HPDE6-E6E7 (cell line): ENCODE results near the gene MYL5.
"Not testable (repeated sequence)": the region's sequence is repeated elsewhere in the genome, so short reads cannot be mapped to it uniquely, and the experiment has no call there.

Experiments
- DNase-seq: peaks from one replicate; pipeline ENCODE4 v3.0.0; 2011; ENCODE audit warnings: missing footprints; ENCODE audit errors: extremely low spot score

Gene MYL5

DNA sequence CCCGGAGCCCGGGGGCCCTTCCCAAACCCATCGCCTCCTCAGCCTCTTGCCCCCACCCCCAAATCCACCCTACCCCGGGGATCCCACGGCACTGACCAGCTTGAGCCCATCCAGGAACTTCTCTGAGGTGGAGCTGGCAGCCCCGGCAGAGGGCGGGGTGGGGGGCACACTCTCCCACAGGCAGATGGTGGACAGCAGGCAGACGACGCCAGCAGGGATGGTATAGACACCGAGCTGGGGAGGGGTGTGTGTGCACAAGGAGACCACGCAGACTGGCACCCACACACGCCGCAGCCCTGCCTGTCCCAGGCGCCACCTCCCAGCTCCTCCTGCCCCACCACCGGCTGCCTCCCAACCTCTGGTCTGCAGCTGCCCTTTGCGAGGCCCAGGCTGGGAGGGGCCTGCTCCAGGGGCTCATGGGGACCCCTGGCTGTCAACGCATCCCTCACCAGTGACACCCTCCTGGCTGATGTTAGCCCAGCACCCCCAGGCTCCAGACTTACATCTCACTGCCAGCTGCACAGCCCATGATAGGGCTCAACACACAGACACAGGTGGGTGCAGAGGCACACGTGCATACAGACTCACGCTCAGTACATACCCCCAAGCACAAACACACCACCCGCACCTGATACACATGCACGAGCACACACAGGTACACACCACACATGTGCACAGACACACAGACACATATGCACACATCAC is 10.4 kb downstream of the MYL5 start:
- no peak for DNase-seq

DNA sequence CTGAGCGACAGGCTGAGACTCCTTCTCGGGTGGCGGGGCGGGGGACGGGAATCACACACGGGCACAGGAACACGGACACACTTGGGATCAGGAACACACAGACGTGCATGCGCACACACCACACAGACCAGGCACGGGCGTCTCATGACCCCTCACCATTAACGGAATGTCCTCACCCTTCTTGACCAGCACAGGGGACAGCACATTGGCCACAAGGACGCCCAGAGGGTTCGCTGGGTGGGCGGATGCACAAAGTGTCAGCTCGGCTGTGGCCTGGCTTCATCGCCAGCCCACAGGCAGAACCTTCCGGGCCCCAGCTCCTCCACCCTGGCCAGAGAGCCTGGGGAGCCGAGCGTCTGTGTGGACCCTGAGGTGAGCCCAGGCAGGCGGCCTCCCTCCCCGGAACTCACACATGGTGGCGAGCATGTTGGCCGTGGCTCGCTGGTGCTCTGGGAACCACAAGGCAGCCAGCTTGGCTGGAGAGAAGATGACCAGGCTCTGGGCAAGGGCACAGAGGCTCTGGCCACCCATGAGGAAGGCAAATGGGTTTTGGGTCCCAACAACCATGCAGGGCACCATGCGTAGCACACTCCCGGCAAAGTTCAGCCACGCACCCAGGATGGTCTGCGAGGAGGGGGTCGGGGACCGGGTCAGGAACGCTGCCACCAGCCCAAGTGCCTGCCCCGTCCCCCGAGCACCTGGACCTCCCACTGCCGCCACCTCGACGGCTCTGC is 11.5 kb downstream of the MYL5 start:
- DNase-seq = no peak

DNA sequence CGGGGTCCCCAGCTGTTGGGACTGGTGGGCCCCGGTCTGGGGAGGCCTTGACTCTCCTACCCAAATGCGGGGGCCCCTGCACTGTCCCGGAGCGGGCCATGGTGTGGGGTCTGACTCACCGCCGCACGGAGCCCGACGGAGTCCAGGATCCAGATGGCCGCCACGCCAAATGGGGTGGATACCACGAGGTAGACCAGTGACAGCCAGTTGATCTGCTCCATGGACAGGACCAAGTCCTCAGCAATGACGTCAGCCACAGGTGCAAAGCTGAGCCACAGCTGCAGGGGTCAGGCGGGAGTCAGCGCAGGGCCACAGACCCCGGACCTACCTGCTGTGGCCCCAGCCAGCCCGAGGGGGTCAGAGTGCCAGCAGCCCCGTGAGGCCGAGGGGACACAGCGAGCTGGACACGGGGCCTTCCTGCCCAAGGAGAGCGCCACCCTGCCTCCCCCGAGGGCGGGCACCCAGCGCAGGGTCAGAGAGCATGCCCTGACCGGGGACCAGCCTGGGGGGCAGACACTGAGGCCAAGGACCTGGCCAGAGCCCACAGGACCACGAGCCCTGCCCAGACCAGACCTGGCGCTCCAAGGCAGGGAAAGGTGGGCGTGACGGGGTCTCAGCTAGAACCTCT is 12.2 kb downstream of the MYL5 start:
- no peak for DNase-seq

DNA sequence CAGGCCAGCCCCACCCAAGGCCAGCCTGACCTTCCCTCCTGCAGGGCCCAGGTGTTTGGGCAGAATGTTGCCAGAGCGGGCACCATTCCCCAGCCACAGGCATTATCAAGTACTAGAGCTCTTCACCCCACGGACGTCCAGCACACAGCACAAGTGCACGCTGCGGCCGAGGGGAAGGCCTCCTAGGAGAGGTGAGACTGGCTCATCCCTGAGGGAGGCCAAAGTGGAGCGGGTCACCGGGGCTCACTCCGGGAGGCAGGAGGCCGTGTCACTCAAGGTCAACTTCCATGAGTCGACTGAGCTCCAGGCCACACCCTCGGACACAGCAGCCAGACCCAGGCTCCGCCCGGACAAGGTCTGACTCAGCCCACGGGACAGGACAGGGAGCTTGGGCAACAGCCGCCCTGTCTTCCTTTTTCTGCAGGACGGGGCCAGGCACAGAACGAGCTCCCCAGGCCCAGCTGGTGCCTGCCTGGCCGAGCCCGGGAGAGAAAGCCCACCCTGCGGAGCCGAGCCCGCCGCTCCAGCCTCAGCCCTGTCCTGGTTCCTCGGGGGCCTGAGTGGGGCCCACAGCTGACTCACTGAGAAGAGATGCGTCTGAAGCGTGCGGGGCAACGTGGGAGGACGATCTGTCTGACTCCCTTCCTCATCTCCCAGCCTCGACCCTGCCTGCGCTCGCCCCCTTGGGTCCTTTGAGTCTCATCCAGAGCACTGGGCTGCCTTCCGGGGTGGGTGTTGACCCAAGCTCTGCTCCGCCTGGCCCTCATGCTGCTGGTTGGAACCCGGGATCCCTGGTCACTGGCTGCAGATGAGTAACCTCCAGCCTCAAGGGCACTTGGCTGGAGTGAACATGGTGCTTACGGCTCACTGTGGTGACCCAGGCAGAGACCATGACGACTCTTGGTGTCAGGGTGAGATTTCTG is 13.0 kb downstream of the MYL5 start:
- DNase-seq = peak; percentile 96

DNA sequence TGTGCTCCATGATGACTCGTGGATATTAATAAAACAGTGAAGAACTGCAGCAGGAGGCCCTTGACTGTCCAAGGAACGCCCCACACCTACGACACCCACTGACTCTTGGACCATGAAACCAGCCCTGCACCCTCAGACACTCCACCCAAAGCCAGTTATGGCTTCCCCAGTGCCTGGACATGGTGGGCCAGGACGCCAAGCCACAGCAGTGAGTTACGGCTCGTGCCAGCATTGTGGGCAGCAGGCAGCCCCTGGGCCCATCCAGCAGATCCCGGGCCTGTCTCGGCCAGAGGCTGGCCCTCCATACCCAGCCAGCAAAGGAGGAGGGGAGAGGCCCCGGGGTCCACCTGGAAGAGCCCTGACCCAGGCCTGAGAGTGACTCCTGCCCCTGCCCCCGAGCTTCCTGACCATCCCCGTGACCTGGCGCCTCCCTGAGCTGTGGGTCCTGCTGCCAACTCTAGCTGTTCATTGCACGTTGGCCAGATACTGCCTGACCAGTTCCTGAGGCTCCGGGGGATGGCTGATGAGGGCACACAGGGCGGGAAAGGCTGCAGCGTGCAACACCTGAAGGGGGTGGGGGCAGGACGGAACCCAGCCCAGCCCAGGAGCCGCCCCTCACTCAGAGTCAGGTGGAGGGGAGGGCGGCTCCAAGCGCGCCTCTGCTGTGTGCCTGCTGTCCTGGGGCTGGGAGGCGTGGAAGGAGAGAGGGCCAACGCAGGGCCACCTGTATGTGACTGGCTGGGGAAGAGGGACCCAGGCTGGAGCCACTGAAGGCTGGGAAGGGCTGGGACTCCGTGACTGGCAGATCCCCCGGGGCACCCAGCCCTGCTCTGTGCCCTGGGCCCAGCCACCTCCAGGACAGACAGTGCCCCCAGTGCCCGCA is 13.9 kb downstream of the MYL5 start:
- no peak for DNase-seq

DNA sequence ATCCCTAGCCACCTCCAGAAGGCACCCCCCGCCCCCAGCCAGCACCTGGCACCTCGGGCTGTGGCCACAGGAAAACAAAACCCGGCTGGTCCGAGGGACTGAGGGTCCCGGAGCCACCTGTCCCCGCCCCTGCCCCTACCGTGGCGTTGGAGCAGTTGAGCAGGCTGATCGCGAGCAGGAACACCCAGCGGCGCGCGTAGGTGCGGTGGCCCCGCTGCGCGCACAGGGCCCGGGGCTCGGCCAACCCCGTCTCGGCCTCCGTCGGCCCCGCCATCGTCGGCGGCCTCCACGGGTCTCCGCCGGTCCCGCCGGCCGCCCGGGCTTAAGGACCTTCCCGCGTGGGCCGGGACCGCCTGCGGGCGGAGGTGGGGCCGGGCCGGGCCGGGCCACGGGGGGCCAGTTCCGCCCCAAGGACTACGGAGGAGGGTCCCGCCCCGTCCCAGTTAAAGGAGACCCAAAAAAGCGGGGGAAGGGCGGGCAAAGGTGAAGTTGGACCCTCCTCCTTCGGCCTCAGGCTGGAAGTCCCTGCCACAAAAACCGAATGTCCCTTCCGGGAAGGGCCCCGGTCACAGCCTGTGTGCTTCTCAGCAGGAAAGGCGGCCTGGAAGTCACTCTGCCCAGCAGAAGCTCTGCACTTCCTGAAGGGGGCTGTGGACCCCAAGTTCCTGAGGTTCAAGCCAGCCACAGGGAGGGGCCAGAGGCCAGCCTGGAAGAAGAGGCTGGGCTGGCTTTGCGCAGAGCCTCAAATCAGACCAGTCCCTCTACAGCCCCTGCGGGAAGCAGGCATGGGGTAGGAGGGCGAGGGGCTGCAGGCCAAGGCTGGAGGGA is 14.7 kb downstream of the MYL5 start, which contains the start of gene SLC49A3:
SLC49A3 (minus strand) TSS at position 298 of the 828 bp plus-strand sequence; CDS start at position 274, 24 bp downstream.
- no peak for DNase-seq

DNA sequence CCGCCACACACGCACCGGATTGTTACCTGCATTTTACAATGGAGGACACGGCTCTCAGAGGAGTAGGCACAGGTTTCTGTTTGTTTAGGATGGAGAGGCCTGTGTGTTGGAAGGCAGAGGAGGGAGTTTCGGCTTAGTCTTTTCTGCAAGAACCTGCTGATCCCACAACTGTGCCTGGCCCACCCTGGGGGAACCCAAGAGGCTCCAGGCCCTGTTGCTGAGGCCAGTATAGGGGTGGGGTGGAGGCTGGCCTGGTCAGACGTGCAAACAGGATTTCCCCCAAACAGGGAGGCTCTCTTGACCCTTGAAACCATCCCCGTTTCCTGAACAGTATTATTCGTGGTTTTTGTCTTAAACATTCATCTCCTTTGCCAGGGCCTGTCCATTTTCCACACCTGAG is 15.4 kb downstream of the MYL5 start:
- no peak for DNase-seq

DNA sequence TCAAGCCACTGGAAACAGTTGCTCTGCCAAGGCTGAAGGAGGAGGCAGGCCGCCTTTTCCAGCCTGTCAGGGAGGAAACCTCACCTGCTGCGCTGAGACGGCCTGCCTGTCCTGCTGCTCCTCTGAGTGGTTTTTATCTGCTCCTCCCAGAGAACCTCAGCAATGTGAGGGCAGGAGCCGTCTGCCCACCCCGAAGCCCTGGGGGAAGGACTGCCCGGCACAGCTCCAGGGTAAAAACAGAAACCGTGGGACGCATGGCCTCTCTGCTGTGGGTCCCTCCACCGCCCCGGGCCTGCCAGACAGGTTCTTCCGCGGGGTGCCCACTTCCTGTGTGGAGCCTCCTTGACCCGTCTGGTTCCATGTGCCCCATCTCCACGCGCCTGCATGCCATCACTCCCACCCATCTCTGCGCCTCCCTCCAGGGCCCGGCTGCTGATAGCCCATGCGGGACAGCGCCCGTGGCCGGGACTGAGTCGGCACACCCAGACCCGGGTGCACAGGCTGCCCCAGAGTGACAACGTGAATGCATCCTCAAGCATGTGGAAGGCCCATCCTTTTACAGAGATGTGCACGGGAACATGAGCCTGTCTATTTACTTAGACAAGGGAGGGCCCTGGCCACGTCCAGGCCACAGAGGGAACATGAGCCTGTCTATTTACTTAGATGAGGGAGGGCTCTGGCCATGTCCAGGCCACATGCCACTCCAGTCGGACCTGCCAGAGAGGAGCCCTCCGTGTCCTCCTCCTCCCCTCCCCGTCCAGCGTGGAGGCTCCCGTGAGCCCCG is 18.6 kb downstream of the MYL5 start:
- no peak for DNase-seq

DNA sequence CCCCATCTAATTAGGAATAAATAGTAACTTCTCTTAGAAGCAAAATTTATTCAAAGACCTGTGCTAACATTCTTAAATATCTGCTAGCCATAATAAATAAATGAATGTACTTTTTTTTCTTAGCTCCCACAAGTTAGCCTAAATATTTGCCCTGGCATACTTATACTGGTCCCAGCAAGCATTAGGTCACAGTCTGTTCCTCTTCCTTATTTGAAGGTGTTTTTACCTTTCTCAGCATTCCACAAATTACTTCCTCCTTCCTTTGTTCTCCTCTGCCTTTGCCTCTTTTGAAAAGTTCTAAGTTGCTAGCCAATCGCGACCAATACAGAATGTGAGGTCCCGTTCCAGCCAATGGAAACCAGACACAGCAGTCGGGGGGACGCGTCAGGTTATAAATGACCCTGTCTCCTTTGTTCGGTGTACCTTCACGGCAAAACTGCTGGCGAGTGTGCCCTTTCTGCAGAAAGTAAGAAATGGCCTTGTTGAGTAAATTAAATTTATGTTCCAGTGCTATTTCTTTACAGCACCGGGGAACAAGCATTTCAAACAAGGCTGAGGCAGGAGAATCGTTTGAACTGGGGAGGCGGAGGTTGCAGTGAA is 20.1 kb downstream of the MYL5 start:
- not testable (repeated sequence) for DNase-seq

DNA sequence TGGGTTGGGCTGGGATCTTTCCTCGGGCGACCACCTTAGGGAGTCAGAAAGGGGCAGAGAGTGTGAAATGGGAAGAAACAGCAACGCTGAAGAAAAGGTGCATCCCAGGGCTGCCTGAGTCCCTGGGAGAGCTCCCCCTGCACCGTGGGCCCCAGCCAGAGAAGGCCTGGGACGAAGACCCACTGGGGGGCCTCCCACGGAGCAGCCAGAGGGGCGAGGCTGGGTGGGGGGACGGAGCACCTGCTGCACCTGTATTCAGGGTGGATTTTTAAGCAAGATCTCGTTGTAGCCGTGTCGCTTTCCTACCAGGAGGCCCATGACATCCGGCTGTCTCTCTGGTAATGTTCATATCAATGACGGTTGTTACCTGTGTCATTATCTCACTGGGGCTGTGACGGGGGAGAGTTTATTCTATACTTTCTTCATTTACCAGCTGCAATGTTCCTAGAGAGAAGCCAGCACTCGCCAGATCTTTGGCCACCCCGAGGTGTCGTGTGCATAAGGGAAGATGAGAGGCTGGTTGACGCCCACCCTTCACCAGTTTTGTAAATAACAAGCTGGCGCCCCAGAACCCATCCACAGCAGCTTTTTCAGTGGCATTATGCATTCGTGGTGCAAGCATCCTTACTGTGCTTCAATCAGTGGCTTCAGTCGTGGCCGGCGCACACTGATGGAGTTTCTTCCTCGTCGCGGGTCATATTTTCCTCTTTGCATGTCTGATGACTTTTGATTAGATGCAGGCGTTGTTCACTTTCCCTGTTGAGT is 25.7 kb downstream of the MYL5 start:
- DNase-seq = no peak

DNA sequence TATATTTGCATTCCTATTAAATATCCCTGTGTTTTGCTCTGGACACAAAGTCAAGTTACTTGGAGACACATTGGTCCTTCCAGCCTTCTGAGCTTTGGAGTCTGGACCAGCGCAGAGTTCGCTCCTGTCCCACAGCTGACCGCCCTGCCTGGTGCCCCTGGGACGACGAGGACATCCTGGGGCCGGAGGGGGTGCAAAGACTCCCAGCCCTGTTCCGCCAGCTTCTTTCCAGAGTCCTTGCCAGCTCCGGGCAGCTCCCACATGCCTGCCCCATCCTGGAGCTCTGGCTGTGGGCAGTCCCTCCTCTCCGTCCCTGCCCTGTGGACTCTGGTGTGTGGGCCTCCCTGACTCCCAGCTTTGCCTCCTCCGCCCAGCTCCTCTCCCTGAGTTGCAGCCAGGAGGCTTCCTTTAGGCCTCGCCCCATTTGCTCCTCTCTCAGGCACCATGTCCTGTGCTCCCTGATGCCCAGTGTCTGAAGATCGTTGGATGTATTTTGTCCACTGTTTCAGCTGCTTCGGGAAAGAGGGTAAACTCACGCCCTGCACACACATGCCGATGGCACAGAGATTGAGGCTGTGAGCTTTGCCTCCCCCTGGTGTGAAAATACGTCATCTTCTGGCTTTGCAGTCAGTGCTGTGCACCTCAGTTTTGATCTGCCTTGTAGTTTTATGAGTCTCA is 26.4 kb downstream of the MYL5 start:
- no peak for DNase-seq

DNA sequence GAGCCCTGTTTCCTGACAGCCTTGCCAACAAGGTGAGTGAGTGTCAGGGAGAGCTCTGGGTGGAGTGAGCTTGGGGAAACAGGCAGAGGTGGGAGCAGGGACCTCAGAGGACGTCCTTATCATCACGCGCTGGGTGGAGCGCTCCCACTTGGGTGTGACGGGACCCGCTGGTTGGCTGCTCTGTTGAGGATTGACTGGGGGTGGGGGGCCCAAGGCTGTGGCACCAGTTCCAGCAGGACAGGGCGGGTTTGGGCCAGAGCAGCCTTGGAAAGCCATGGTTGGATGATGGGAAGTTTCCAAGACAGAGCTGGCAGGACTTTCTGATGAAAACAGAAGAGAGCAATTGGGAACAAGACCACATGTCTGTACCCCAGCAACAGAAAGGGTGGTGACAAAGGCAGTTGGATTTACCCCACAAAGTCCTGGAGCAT is 28.3 kb downstream of the MYL5 start:
- no peak for DNase-seq

DNA sequence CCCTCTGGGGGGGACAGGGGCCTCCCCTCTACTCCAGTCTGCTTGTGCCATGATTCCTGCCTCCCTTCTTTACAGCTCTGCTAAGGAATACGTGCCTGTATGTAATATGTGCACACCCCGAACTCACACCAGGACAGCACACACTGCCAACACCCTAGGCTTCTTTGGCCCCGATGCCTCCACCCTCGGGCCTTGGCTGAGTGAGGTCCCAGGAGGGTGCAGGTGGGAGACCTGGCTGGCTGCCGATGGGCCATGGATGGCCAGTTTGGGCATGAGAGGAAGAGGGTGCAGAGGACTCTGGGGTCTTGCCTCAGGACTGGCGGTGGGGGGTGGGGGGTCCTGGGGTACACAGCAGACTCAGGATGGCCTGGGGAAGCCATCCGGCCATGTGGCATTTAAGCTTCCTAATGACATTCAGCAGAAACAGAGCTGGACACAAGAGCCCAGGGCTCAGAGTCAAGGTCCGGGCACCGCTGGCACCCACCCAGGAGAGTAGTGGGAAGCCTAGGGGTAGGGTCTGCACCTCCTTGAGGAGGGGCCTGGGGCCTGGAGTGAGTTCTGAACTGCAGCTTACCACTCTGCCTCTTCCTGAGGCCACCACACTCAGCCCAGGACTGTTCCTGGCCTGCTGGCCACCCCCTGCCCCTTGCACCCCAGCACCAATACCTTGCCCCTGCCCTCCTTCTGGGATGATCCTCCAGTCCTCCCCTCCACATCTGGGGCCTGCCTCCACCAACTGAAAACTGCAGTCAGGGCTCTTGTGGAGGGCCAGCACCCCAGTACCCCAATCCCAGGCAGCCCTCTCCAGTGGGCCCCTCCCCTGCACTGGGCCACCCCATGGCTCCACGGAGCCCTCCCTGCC is 29.2 kb downstream of the MYL5 start:
- no peak for DNase-seq

DNA sequence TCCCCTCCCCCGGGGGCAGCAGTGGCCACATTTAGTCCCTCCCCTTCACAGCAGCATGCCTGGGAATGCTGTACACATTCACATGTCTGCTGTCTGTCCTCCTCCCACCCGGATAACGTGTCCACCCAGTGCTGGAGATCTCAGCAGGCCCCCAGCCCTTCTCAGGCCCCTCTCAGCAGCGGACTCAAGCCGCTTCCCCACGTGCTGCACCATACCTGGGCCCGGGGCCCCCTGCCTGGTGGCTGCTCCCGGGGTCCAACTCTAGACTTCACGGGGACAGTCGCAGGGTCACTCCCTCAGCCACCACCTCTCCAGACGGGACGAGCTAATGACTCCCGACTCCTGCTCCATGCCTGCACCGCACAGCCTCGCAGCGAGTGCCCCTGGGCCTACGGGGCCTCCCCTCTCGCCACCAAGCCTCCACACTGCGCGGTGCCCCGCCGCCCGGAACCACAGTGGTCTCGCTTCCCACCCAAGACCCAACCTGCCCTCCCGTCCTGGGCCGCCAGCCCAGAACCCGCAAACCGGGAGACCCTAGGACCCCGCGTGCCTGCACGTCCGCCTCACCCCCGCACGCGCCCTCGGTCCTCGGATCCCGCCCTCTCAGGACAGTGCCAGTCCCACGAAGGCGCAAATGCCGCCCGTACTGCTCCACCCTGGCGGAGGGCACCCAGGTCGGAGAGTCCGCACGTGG is 30.0 kb downstream of the MYL5 start:
- DNase-seq = no peak

DNA sequence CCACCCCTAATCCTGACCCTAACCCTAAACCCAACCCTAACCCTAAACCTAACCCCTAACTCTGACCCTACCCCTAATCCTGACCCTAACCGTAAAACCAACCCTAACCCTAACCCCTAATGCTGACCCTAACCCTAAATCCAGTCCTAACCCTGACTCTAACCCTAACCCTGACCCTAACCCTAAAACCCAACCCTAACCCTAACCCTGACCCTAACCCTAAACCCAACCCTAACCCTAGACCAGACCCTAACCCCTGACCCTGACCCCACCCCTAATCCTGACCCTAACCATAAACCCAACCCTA is 30.6 kb downstream of the MYL5 start:
- DNase-seq = no peak
